GM18508 (cell line): Measurements from ENCODE around the gene CDYL.
"Not testable (repeated sequence)": the region's sequence is repeated elsewhere in the genome, so short reads cannot be mapped to it uniquely, and the experiment has no call there.

ENCODE experiments used
- ATAC-seq: cut with Tn5 transposase; IDR thresholded peaks from one replicate; pipeline ENCODE4 v1.9.1; 2021; ENCODE audit warnings: moderate number of reproducible peaks; ENCODE audit not compliant: insufficient read depth, unreplicated experiment

The CDYL gene

DNA sequence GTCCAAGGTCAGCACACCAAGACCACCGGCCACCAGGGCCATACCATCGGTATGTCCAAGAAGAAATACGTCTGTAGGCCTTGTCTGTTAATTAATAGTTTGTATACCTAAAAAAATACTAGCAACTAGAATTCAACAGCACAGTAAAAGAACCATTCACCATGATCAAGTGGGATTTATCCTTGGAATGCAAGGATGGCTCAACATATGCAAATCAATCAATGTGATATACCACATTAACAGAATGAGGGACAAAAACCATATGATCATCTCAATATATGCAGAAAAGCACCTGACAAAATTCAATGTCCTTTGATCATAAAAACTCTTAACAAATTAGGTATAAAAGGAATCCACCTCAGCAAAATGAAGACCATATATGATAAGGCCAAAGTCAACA is 203.2 kb downstream of the CDYL start:
- no peak for ATAC-seq

DNA sequence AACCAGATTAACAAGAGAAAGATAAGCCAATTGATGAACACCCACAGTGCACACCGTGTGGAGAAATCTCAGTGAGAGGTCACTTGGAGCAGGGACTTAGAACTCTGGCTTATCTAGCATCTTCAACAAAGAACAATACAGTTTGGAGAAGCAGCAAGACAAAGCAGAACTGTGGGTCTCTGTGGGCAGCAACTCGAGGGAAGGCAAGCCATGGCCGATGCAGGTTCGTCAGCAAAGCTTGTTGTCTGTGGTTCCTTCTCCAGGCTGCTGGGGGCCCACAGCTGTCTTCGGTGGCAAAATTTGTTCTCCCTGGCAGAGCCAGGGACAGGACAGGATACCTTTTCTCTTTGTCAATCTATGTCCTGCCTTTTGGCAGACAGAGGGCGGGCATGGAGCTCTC is 205.6 kb downstream of the CDYL start:
- ATAC-seq: no peak

DNA sequence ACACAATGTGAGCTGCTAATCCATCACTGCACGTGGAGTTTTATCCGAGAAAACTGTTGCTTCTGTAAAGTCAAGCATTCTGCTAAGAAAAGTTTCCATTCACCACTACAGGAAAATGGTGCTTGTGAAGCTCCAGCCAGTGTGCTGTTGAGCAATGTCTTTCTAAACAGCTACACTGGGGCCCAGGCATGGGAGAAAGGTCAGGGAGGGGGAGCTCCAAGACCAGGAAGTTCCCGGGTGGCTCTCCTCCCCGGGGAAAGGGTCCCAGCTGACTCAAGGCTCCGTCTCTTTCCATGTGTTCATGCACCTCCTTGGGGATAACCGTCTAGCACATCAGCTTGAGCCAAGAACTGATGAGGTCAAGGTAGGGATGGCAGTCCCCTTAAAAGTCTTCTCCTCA is 207.1 kb downstream of the CDYL start:
- ATAC-seq: no peak

DNA sequence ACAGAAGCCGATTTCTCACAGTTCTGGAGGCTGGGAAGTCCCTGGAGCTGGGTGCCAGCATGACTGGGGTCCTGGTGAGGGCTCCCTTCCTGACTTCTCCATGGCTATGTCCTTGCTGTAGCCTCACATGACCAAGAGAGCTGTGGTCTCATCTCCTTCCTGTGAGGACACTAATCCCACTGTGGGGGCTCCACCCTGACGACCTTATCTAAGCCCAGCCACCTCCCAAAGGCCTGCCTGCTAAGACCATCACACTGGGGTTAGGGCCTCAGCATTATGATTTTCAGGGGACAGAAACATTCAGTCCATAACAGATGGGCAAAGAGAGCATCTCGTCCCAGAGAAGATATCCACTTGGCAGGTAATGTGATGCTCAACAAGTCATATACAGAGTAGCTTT is 210.8 kb downstream of the CDYL start:
- ATAC-seq: no peak

DNA sequence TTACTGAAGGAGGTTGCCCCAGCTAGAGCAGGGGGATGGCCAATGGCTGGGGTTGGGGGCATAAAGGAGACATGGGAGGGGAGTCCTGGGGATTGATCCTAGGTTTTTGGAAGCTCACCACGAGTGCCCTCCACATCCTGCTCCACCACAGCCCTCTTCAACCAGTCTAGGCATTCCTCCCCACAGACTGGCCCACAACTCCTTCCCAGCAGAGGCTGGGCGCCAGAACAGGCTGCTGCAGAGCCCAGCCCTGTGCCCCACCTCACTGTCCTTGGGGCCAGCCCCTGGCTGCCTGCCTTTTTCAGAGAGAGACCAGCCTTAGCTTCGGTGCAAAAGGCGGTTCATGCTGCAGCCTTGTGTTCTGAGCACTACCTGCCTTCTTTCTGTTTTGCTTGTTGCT is 211.2 kb downstream of the CDYL start:
- no peak for ATAC-seq

DNA sequence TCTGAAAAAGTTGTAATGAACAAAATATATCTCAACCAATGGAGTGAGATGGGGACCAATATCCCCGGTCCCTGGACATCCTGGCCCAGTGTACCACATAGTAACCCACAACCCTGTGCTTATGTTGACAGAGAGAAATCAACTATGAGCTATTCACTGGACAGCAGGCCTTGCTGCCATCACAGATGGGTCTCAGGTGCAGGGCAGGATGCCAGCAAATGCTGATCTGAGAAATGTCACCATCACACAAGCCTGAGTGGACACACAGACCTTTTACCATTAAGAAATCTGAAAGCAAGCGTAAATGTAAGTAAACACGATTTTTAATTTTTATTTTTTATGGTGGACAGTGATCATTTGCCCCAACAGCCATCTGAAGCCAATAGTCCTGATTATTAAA is 218.5 kb downstream of the CDYL start:
- ATAC-seq: no peak

DNA sequence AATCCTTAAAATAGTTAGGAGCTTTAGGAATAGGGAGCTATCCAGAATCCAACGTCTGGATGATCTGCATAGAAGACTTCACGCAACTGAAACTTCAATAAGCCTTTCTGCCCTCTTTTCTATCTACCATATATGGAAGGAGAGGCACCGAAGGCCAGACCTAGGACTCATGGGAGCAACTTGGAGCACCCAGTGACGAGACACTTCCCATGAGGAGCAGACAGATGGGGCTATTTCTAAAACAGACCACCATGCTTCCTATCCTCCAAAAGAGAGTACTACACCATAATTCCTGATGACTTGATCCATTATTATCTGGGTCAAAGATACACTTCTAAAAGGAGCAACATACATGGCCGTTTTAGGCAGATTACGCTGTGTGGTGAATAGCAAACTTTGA is 221.7 kb downstream of the CDYL start:
- no peak for ATAC-seq

DNA sequence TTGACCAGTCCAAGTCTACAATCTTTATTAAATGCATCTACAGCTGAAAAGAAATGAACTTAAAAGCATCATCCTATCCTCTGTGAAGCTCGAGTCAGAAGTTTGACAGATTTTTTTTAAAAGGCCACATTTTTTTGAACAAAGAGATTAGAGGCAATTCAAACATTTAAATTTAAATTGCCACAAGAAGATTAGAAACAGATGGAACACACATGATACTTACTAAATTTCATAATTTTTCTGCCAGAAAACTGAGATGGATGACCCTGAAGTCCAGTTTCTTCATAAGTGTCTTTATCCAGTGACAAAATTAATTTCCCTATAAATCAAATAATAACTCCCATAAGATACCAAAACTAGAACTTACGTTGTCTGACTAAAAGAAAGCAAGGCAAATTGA is 223.4 kb downstream of the CDYL start:
- no peak for ATAC-seq

DNA sequence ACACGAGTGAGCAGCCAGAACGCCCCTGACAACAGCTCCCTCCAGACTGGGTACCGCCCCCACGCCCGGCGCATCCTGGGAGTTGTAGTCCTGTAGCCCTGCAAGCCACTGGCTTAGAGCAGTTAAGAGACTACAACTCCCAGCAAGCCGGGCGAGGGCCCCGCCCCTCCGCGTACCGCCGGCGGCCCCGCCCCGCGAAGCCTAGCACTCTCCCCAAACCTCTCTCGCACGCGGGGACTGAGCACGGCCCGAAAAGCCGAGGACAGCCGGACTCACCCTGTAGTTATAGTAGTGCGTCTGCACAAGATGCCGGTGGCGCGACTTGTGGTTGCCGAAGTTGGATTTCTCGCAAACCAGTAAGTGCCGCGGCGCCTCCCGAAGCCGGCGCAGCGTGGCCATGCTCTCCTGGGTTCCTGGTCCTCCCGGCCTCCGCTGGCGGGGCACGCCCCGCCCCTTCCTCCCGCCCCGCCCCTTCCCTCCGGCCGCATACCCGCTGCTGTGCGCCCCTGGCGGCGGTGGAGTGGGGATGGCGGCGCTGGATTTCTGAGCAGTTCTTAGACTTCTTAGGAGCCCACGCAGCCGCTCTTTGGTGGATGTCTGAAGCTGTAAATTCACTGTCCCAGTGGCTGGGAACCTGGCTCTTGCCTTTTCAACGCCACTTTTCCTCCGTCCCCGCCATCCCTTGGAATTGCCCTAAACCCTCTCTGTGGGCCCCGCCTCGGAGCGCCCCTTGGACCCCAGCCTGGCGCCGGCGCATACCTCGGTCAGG is 227.6 kb downstream of the CDYL start, which contains the start of gene RPP40:
TSS of gene RPP40 (minus strand) at position 434 of the 769 bp plus-strand sequence. CDS start at position 399, 35 bp downstream.
- ATAC-seq: peak; percentile 87

DNA sequence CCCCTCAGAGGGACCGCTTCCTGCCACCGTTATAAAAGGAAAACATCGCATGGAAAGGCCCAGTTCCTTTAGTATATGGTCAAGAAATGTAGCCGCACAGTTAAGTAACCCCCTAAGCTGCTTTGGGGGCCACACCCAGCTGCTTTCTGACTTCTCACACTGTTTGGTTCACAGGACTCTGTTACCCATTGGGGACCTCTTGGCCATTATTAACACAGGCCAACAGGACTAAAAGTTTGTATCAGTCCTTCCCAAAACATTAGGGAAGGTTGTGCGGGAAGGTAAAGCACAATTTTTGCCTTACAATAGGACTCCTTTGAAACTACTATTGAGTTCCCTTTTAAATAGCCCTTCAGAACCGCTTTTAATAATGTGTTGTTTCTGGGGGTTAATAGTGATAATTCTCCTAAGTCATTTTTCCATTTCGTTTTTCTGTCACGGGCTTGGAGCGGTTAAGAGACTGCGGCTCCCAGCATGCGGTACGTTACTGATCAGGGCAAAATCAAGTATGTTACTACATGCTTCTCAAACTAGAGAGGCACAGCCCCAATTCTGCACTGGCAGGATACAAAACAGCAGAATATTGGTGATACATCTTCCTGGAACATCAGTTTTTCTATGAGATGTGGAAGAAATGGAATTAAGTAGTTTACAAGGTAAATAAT is 228.3 kb downstream of the CDYL start:
- ATAC-seq: no peak

DNA sequence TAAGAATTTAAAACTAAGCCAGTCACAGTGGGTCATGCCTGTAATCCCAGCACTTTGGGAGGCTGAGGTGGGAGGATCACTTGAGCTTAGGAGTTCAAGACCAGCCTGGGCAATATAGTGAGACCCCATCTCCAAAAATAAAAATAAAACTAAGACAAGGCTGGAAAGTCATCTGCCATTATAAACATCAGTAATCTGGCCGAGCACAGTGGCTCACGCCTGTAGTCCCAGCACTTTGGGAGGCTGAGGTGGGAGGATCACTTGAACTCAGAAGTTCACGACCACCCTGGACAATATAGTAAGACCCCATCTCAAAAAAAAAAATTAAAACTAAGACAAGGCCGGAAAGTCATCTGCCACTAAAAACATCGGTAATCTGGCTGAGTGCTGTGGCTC is 228.8 kb downstream of the CDYL start:
- not testable (repeated sequence) for ATAC-seq
